HCT116 (cell line): ENCODE measurements around the gene ALOXE3. TPM values are rescaled to one million over a fixed set of nuclear protein-coding genes. Genes with fewer than 3 reads are reported as not detected.

ENCODE experiments used
- ATAC-seq: fragments of 200-7000 bp; cut with Tn5 transposase; 2 replicates; pipeline ENCODE4 v1.9.1; 2020; ENCODE audit warnings: mild to moderate bottlenecking, moderate library complexity
- BruUV-seq: library from RNA; stranded (reverse); fragments of 400-500 nt; replicated peaks from 2 replicates; lab custom pipeline; 2021; lab: Mats Ljungman, UMichigan
- CTCF ChIA-PET: fragments of 300-600 bp; sonication (Branson Sonifier 250); formaldehyde crosslinking; loops from one replicate; lab custom pipeline; 2021; ENCODE audit warnings: antibody characterized with exemption; lab: Charles Lee
- POLR2A ChIA-PET: fragments of 300-600, 350-600 bp; sonication (Branson Sonifier 250); formaldehyde crosslinking; loops from one replicate; lab custom pipeline; 2021; ENCODE audit warnings: antibody characterized with exemption; lab: Charles Lee
- RAD21 ChIA-PET, 2 experiments: fragments of 300-600 bp; sonication (Branson Sonifier 250); formaldehyde crosslinking; loops; one replicate each; lab custom pipeline; 2023; ENCODE audit warnings: low total read pairs in 2 of 2; ENCODE audit not compliant: uncharacterized antibody in 2 of 2, unreplicated experiment in 2 of 2, low non-redundant PET in 1 of 2; lab: Charles Lee
- DNase-seq: peaks from one replicate; pipeline ENCODE4 v3.0.0-alpha.2; 2010; ENCODE audit warnings: low read depth, low spot score
- H2AFZ ChIP-seq: fragments of 200-600 bp; shearing (Covaris generic), sonication (generic); 2 replicates; pipeline ENCODE4 v1.6.1; 2017; ENCODE audit warnings: low read depth, mixed run types, mixed read lengths, antibody characterized with exemption, low read length; ENCODE audit not compliant: poor library complexity, severe bottlenecking
- H3K27ac ChIP-seq: 2 replicates; pipeline ENCODE4 v1.5.1; 2012; ENCODE audit warnings: low read depth, low read length
- H3K27me3 ChIP-seq: fragments of 200-600 bp; sonication (generic); 2 replicates; pipeline ENCODE4 v1.6.1; 2016; ENCODE audit warnings: mixed run types, low read length, mixed read lengths; ENCODE audit not compliant: insufficient read depth
- H3K36me3 ChIP-seq, 2 experiments: fragments of 200-500 bp in 1 of 2; fragments of 200-600 bp in 1 of 2; sonication (Bioruptor generic) in 1 of 2; sonication (generic) in 1 of 2; 2 replicates each; pipeline versions ENCODE4 v1.5.1 to v1.6.1; 2014 to 2016; ENCODE audit warnings: low read length in 2 of 2, inconsistent platforms in 1 of 2, mixed read lengths in 1 of 2, mixed run types in 1 of 2; ENCODE audit not compliant: insufficient read depth in 2 of 2, control insufficient read depth in 1 of 2
- H3K4me1 ChIP-seq, 2 experiments: fragments of 200-600 bp in 1 of 2; sonication (generic) in 1 of 2; 2 replicates each; pipeline versions ENCODE4 v1.5.1 to v1.6.1; 2012 to 2017; ENCODE audit warnings: low read length in 2 of 2, inconsistent platforms in 1 of 2, mild to moderate bottlenecking in 1 of 2, mixed read lengths in 1 of 2, mixed run types in 1 of 2, moderate library complexity in 1 of 2; ENCODE audit not compliant: insufficient read depth in 2 of 2, control insufficient read depth in 1 of 2
- H3K4me2 ChIP-seq: fragments of 200-600 bp; sonication (generic); 2 replicates; pipeline ENCODE4 v1.6.1; 2017; ENCODE audit warnings: mixed run types, low read length, mixed read lengths
- H3K4me3 ChIP-seq, 2 experiments: fragments of 200-600 bp in 1 of 2; sonication (generic) in 1 of 2; replicated peaks in 1 of 2; 2 replicates each; pipeline ENCODE4 v1.5.1; 2011 to 2016; ENCODE audit warnings: low read length in 2 of 2, control low read depth in 1 of 2, low read depth in 1 of 2, mild to moderate bottlenecking in 1 of 2, mixed read lengths in 1 of 2, mixed run types in 1 of 2
- H3K79me2 ChIP-seq: fragments of 200-600 bp; sonication (generic); 2 replicates; pipeline ENCODE4 v1.6.1; 2017; ENCODE audit warnings: mild to moderate bottlenecking, mixed run types, low read length, moderate library complexity, mixed read lengths; ENCODE audit not compliant: insufficient read depth
- H3K9ac ChIP-seq: fragments of 200-600 bp; sonication (generic); 2 replicates; pipeline ENCODE4 v1.6.1; 2016; ENCODE audit warnings: low read length, mixed read lengths
- H3K9me2 ChIP-seq: fragments of 200-600 bp; sonication (generic), shearing (Covaris generic); 2 replicates; pipeline ENCODE4 v1.6.1; 2017; ENCODE audit warnings: mixed run types, mild to moderate bottlenecking, moderate library complexity; ENCODE audit not compliant: insufficient read depth
- H3K9me3 ChIP-seq, 2 experiments: fragments of 200-500 bp in 1 of 2; fragments of 200-600 bp in 1 of 2; sonication (Bioruptor generic) in 1 of 2; sonication (generic) in 1 of 2; 2 replicates each; pipeline ENCODE4 v1.6.1; 2014 to 2017; ENCODE audit warnings: low read length in 2 of 2, mixed read lengths in 2 of 2, inconsistent platforms in 1 of 2, low read depth in 1 of 2, mild to moderate bottlenecking in 1 of 2, mixed run types in 1 of 2, moderate library complexity in 1 of 2; ENCODE audit not compliant: control insufficient read depth in 1 of 2, insufficient read depth in 1 of 2
- H4K20me1 ChIP-seq: fragments of 200-600 bp; sonication (generic), shearing (Covaris generic); 2 replicates; pipeline ENCODE4 v1.6.1; 2017; ENCODE audit warnings: mixed run types, mild to moderate bottlenecking, moderate library complexity; ENCODE audit not compliant: insufficient read depth
- CTCF ChIP-seq, 3 experiments: fragments of 200-600 bp in 1 of 3; sonication (generic) in 1 of 3; IDR thresholded peaks in 2 of 3; conservative IDR thresholded peaks in 1 of 3; 2 replicates each; pipeline ENCODE4 v1.5.1; 2012 to 2017; ENCODE audit warnings: low read depth in 2 of 3, low read length in 2 of 3, antibody characterized with exemption in 1 of 3, borderline replicate concordance in 1 of 3, control low read depth in 1 of 3, mild to moderate bottlenecking in 1 of 3, mixed read lengths in 1 of 3, mixed run types in 1 of 3, moderate library complexity in 1 of 3; ENCODE audit not compliant: insufficient read depth in 1 of 3
- EZH2phosphoT487 ChIP-seq: fragments of 200-600 bp; IDR thresholded peaks from 2 replicates; pipeline ENCODE4 v1.6.1; 2018; ENCODE audit warnings: antibody characterized with exemption, borderline replicate concordance
- JUND ChIP-seq: IDR thresholded peaks from 2 replicates; pipeline ENCODE4 v1.6.1; 2012
- MAX ChIP-seq: IDR thresholded peaks from 2 replicates; pipeline ENCODE4 v1.6.1; 2012
- POLR2A ChIP-seq: IDR thresholded peaks from 2 replicates; pipeline ENCODE4 v1.7.0; 2011; ENCODE audit warnings: borderline replicate concordance; ENCODE audit not compliant: insufficient read depth, insufficient read length; ENCODE audit errors: extremely low read depth
- POLR2AphosphoS5 ChIP-seq: IDR thresholded peaks from 2 replicates; pipeline ENCODE4 v1.6.1; 2011; ENCODE audit warnings: mild to moderate bottlenecking, low read depth, low read length, moderate library complexity
- RAD21 ChIP-seq: IDR thresholded peaks from 2 replicates; pipeline ENCODE4 v1.6.1; 2012; ENCODE audit warnings: low read depth, mild to moderate bottlenecking
- REST ChIP-seq: IDR thresholded peaks from 2 replicates; pipeline ENCODE4 v1.6.1; 2012; ENCODE audit warnings: low read depth
- YY1 ChIP-seq: IDR thresholded peaks from 2 replicates; pipeline ENCODE4 v1.6.1; 2011; ENCODE audit warnings: low read length, low read depth, moderate library complexity, mild to moderate bottlenecking; ENCODE audit not compliant: insufficient replicate concordance; ENCODE audit errors: extremely low read depth
- ZBTB33 ChIP-seq: IDR thresholded peaks from 2 replicates; pipeline ENCODE4 v1.6.1; 2011; ENCODE audit warnings: mild to moderate bottlenecking, low read length, moderate library complexity; ENCODE audit not compliant: insufficient replicate concordance; ENCODE audit errors: extremely low read depth
- intact Hi-C: fragments of 100-400 bp; cut with micrococcal nuclease; formaldehyde crosslinking; loops from 2 replicates; pipeline ENCODE4 v1.10.0; 2022
- total RNA-seq: library from RNA; stranded (reverse); gene quantifications from one replicate; pipeline ENCODE4 v1.2.1, GENCODE V29; 2021; ENCODE audit not compliant: unreplicated experiment

ALOXE3 gene
- total RNA-seq, 1 experiment from 2014 or later = 3.5 TPM

GRCh38 chr17:8125947-8126490 is 7.7 kb upstream of the ALOXE3 start:
- TF ChIP-seq EZH2phosphoT487 (no peak), ZBTB33 (no peak), CTCF (IDR thresholded peaks at IDR 0.05 in 2 of 3, conservative IDR thresholded peaks at IDR 0.05 in 1 of 3; ENCODE audit: borderline replicate concordance in 1 of 3, insufficient read depth in 1 of 3, low read depth in 2 of 3, low read length in 2 of 3) (no peak), POLR2AphosphoS5 (no peak), POLR2A (no peak), JUND (no peak), YY1 (no peak), MAX (no peak; the same call in 1 of the 2 replicates), REST (no peak), RAD21 (no peak)
- H3K9ac ChIP-seq = peak overlapping the region; percentile 54
- H3K9me2 ChIP-seq = no peaks in the 10 kb centered on the region
- H3K36me3 ChIP-seq = no peaks in the 10 kb centered on the region
- no peak for DNase-seq
- H2AFZ ChIP-seq = peak overlapping the region; percentile 80
- H3K79me2 ChIP-seq = no peaks in the 10 kb centered on the region
- intact Hi-C loops = loop anchor here (5.0 to 10.0 kb wide), 2 partner anchors 259 to 439 kb away; partner anchors contain the start of genes RPL26, TP53 and WRAP53
- H3K4me3 ChIP-seq = peak overlapping the region; percentile 44 to 57
- CTCF ChIA-PET = interaction anchor here (2.1 kb wide), 1 partner anchor 12 kb away, joined by 7 read pairs; no protein-coding TSS in a partner anchor
- peak overlapping the region; percentile 86 for H3K4me2 ChIP-seq
- peaks cover 24 to 66% of the 10 kb centered on the region in 2 experiments for H3K4me1 ChIP-seq
- POLR2A ChIA-PET = interaction anchor here (1.0 to 2.8 kb wide), 5 partner anchors 28 to 97 kb away, joined by 3 to 14 read pairs (median 4); no protein-coding TSS in a partner anchor
- BruUV-seq = no TSS peak
- RAD21 ChIA-PET = interaction anchor here in 1 of 2 experiments (0.5 kb wide), 1 partner anchor 125 kb away, joined by 3 read pairs; no protein-coding TSS in a partner anchor
- peak overlapping the region; percentile 57 for H3K27ac ChIP-seq
- peak; percentile 8 for ATAC-seq
- H3K9me3 ChIP-seq = no peaks in the 10 kb centered on the region
- H3K27me3 ChIP-seq = no peaks in the 10 kb centered on the region
- no peaks in the 10 kb centered on the region for H4K20me1 ChIP-seq
